Ovary (tissue), 3 donors: ENCODE results near the gene PHACTR3.
"Not testable (repeated sequence)": the region's sequence is repeated elsewhere in the genome, so short reads cannot be mapped to it uniquely, and the experiment has no call there.

ENCODE experiments used
- CTCF ChIP-seq, 3 donors: fragments of 450-650 bp in 2 of 3; fragments of 200-600 bp in 1 of 3; IDR thresholded peaks; one replicate each; pipeline versions ENCODE4 v1.5.1 to v1.8.0; 2016 to 2022; ENCODE audit warnings: antibody characterized with exemption in 3 of 3, mild to moderate bottlenecking in 1 of 3
- EP300 ChIP-seq: sonication (generic); formaldehyde crosslinking; IDR thresholded peaks from one replicate; pipeline ENCODE4 v1.6.1; 2017; ENCODE audit warnings: antibody characterized with exemption
- POLR2A ChIP-seq: fragments of 450-650 bp; IDR thresholded peaks from one replicate; pipeline ENCODE4 v1.6.1; 2017; ENCODE audit warnings: antibody characterized with exemption, mild to moderate bottlenecking, moderate library complexity
- donor health status: DM: no; HTN: no; CAD: no.

GRCh38 chr20:59856941-59857340 is 252.6 kb downstream of the PHACTR3 start:
- not testable (repeated sequence) for TF ChIP-seq CTCF (IDR thresholded peaks at IDR 0.05); POLR2A; EP300
